Measurements from ENCODE around the gene KRT72.

GRCh38 chr12:52632656-52633055 lies 31.4 kb upstream of the KRT72 start:
- TF ChIP-seq SIN3A (IDR thresholded peaks at IDR 0.05; ENCODE audit: borderline replicate concordance, insufficient read depth, low read length) (no peak), POLR2AphosphoS5 (IDR thresholded peaks at IDR 0.05; ENCODE audit: low read depth, low read length) (no peak)
